GM15510 (cell line): ENCODE measurements around the gene R3HDM2.
A peak's percentile ranks its signal among the peaks of the same experiment; 100 is the strongest.

Source experiments
- POLR2A ChIP-seq: IDR thresholded peaks from 3 replicates; pipeline ENCODE4 v1.6.1; 2011; ENCODE audit warnings: borderline replicate concordance; ENCODE audit not compliant: insufficient read length; ENCODE audit errors: extremely low read depth

R3HDM2 gene

DNA sequence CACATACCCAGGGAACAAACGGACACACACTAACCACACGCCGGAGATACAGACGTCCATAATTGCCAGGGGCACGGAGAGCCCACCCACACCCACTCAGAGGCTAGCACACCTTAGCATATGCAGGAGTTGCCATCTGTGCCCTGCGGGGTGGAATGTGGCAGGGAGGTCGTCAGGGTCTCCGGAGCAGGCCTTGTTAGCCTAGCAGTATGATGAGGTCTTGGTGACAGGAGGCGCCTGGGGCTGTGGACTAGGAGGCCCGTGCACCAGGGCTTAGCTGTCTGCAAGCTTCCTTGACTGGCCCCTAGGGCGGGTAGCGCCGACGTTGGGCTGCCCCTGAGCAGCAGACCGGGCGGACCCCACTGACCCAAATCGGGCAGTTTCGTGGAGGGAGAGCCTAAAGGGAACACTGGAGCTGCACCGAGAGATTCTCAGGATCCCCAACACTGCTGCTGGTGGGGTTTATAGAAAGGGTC, 189.9 kb downstream of the R3HDM2 start:
- TF ChIP-seq POLR2A = no peak

DNA sequence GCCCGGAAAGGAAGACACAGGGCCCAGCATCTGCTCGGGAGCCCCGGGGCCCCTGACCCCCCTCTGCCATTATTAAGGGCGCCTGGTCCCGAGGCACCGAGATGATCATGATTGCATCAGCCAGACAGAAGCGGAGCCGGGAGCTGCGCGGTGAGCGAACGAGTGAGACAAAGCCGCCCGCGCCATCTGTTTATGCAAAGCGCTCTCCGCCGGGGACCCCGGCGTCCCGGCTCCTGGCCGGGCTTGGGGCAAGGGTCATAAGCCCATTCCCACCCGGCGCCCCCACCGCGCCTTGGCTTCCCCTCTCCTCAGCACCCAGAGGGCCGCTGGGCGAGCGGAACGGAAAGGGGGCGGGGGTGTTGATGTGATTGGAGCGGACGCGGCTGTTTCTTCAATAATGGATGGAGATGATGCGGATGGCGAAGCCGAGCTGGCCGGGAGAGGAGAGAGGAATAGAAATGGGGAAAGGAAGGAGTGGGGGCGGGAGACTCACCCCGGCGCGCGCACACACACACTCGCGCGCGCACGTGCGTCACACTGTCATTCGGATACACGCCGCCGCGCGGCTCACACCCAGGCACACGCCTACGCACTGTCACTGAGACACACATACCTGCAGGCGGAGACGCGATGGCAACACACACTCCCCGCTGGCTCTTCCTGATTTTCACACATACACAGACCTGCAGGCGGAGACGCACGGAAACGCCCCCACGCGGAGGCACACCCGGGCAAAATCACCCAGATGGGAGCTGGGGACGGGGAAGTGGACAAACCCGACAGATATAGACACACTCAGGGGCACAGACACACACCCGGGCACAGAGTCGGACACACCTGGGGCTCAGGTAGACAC, 190.5 kb downstream of the R3HDM2 start:
- no peak for TF ChIP-seq POLR2A

DNA sequence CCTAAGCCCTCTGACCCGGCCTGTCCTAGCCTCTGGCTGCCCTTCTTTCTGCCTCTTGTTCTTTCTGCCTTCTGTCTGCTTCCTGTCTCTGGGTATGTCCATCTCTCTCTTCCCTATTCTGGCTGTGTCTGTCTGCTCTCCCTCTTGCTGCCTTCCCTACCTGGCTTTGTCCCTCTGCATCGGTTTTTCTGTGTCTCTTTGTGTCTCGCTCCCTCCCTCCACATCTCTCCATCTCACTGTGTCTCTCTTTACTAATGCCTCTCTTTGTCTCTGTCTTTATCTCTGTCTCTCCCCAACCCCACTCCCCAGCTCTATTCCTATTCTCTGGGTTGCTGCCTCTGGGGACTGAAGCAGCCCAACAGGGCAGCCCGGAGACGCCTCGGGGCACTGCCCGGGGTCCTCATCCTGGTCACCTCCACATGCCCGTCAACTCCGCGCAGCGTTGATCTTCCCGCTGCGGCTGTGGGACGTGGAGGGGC, 191.2 kb downstream of the R3HDM2 start:
- TF ChIP-seq POLR2A = no peak

DNA sequence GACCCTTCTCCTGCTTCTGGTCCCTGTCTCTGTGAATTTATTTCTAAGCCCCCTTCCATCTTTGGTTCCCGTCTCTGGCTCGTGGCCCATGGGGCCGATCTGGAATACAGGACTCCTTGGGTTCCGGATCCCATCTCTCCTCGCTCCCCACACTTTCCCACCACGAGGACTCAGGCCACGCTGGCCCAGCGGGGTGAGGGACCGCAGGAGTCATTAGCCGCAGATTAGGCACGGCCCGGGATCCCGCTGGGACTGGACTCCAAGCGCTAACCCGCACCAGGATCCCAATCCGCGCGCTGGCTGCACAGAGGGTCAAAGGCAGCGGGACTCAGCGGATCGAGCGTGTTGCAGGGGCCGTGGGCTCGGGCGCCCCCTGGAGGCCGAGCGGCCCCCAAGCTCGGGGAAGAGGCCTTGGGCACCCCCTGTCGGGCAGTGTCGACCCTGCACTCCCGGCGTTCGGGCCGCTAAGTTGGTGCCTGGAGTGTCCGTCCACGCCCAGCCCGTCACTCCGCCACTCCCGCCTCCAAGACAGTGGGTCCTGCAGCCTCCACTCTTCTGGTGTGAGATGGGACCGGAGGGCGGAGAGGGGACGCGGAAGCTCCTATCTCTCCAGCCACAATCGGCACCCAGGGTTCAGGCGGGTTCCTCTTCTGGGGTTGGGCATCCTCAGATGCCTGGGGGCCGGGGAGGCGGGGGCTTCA, 191.8 kb downstream of the R3HDM2 start:
- TF ChIP-seq POLR2A = peak; percentile 63

DNA sequence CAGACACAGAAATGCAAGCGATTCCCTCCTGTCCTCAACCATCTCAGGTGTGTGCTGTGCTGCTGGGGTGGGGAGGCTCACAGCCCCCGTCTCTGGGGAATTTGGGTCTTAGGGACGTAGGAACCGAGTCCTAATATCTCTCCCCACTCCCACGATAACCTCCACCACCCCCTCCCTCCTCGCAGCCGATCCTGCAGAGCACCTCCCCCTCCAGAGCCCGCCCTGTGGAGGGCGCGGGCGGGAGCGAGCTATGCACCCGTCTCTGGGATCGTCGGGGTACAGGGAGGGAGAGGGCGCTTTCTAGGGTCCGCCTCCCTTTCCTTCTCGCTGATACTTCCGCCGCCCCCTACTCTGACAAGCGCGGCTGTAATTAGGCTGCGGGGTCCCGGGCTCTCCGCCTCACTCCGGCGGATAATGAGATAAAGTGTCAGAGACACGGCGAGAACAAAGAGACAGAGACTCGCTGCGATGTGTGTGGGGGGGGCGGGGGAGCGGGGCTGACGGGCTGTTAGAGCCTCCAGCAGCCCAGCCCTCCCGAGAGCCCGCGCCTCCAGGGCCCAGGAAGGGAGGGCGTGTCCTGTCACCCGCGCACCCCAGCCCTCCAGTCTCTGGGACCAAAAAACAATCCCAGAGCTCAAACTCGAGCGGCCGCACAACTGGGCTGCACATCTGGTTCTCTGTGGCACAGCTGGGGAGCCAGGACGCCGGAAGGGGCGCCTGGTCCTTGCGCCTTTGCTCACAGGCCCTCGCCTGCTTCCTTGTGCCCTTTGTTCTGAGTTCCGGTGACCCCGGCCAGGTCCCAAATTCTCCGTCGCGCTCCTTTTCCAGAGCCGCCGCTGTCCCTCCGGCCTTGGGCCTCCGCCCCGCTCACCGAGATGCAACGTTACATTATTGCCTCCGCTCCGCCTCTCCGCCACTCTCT, 192.7 kb downstream of the R3HDM2 start:
- no peak for TF ChIP-seq POLR2A

DNA sequence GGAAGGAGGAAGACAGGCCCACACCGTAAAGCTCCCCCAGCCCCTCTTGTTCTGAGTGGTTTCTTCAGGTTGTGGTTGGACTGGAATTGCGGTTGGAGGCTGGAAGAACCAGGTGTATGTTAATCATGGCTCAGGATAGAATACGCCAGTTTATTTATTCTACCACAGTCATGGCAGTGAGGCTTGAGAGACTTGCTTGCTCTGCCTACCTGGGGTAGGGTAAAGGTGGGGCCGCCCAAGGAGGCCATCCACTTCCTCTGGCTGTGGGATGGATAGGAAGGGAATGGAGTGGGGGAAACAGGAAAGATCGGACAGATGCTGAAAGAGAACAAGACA, 193.3 kb downstream of the R3HDM2 start:
- TF ChIP-seq POLR2A = no peak

DNA sequence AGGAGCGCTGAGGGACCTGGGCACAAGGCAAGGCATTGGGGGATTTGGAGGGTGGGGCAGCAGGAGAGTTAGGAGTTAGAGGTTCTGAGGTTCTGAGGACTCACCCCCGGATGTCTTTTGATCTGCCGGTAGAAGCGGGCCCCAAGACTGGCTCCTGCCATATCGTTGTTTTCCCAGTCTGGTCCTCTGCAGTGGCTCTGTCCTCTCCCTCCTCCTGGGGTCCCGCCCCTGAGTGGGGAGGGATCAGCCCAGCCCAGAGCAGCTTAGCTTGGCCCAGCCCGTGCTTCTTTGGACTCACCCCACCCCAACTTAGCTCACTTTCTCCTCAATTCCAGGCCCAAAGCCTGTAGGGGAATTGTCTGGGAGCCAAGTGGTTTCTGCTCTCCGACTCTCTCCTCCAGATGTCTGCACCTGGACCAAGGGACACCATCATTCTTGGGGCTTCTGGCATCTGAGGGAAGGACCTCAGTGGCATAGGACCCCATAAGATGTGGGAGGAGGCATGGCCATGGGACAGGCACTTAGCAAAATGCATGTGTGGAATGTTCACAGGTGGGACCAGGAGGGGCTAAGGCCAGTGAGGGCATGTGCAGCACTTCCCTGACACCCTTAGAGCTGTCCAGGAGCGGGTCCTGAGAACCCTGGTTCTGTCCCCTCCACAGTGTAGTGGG, 193.8 kb downstream of the R3HDM2 start:
- TF ChIP-seq POLR2A = no peak

DNA sequence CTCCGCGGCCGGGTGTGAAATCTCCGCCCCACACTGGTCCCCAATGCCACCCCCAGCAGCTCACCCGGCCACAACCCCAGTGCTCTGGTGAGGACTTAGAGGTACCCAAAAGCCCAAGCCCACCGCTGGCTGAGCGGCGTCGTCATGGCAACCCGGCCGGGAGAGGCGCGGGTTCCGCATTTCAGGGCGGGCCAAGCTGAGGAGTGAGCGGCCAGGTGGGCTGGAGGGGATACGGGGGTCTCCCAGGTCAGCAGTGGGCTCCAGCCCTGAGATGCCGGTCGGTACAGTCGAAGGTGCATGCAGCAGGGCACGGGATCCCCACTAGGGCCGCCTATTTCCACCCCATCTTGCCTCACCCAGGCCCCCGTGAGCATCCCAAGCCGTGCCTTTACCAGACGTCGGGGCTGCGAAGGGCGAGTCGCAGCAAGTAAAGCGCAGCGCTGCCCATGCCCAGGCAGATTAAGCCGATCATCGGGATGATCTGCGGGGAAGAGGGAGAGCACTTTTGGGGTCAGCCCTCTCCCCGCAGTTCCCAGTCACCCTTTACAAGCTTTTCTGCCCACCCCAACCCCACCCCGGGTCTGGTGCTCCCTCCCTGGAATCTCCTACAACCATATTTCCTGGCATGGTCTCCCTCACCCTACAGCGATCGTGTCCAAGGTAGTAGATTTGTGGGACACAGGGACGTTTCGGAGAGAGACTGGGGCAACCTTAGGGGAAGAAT, 194.5 kb downstream of the R3HDM2 start:
- no peak for TF ChIP-seq POLR2A

DNA sequence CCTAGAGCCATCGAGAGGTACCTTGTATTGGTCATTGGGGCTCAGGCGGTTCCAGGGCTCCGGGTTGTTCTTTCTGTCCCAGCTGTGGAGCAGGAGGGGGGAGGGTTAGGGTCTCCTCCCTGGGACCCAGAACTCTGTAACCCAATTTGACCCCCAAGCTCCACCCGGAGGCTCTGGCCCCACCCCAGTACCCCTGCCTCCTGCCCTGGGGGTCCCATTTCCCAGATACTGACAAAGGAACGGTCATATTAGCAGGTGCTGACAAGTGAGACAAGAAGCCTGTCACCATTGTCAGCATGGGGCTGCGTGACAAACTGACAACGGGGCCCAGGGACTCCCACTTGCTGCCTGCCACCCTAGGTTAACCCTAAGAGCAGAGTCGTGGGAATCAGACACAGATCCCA, 195.1 kb downstream of the R3HDM2 start:
- TF ChIP-seq POLR2A = no peak

DNA sequence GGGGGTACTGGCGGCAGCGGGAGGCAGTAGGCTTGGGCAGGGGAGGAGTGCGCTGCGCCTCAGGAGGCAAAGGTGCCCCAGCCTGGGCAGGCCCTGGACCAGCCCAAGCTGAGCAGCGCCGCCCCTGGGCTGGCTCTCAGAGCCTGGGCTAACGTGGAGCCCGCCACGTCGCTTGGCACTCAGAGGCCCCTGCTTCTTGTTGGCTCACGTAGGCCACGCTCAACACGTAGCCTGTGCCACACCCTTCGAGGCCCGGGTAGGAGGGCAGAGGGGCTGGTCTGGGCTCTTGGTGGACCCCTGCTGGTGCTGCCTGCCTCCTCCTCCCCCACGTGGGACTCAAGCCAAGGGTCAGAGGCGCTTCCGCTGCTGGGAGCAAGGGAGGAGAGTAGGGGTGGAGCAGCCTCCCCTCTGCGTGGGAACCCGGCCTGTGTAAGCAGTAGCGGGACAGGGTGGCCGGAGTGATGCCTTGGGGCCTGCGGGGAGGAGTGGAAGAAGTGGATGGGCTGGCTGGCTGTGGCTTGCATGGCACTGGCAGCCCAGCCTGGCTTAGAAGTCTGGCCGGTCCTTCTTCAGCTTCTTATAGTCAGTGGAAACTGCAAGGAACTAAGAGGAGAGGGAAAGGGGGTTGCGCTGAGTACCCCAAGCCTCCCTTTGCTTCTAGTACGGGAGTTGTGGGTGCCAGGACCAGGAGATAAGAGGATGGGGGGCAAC, 195.7 kb downstream of the R3HDM2 start:
- no peak for TF ChIP-seq POLR2A

DNA sequence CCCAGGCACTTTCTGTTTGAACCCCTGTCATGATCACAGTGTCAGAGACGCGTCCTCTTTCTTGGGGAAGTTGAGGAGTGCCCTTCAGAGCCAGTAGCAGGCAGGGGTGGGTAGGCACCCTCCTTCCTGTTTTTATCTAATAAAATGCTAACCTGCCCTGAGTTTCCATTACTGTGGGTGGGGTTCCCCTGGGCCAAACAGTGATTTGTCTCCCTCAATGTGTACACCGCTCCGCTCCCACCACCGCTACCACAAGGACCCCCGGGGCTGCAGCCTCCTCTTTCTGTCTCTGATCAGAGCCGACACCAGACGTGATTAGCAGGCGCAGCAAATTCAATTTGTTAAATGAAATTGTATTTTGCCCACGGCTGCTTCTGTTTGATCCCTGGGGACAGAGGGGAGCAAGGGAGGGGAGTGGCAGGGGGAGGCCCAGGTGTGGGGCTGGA, 196.2 kb downstream of the R3HDM2 start:
- no peak for TF ChIP-seq POLR2A

DNA sequence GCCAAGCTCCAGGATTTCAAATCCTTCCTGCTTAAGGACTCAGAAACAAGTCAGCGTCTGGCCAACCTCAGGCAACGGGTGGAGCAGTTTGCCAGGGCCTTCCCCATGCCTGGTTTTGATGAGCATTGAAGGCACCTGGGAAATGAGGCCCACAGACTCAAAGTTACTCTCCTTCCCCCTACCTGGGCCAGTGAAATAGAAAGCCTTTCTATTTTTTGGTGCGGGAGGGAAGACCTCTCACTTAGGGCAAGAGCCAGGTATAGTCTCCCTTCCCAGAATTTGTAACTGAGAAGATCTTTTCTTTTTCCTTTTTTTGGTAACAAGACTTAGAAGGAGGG, 196.6 kb downstream of the R3HDM2 start:
- TF ChIP-seq POLR2A = no peak

DNA sequence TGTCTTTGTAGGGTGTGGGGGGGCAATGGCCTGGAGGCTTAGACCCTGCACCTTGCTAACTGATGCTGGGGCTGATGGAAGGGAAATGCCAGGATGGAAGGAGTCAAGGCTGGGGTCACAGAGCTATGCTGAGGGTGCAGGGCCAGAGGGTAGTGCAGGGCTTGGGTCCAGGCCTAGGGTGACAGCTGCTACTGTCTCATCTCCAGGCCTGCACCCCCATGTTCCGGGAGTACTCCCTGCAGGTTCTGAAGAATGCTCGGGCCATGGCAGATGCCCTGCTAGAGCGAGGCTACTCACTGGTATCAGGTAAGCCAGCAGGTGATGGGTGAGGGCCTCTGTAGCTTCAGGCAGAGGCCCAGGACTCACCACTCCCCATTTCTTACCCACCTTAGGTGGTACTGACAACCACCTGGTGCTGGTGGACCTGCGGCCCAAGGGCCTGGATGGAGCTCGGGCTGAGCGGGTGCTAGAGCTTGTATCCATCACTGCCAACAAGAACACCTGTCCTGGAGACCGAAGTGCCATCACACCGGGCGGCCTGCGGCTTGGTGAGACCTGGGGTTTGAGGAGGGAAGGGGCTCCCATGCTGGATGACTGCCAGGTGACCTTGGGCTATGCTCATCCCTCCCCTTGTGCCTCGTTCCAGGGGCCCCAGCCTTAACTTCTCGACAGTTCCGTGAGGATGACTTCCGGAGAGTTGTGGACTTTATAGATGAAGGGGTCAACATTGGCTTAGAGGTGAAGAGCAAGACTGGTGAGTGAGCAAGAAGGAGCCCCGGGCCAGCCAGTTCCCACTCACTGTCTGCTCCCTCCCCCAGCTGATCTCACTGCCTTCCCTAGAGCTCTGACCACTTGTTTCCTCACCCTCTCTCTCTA, 197.2 kb downstream of the R3HDM2 start:
- no peak for TF ChIP-seq POLR2A
